Right ventricle myocardium superior (tissue), 1 donor: Measurements from ENCODE around the gene CAMK1D. TPM values are rescaled to one million over a fixed set of nuclear protein-coding genes. Genes with fewer than 3 reads are reported as not detected.
"Not testable (repeated sequence)": the region's sequence is repeated elsewhere in the genome, so short reads cannot be mapped to it uniquely, and the experiment has no call there.

Experiments
- ATAC-seq: fragments of 200-7000 bp; cut with Tn5 transposase; one replicate; pipeline ENCODE4 v1.9.1; 2020; ENCODE audit warnings: mild to moderate bottlenecking; ENCODE audit not compliant: poor library complexity
- DNase-seq: peaks from one replicate; pipeline ENCODE4 v3.0.0-alpha.2; 2020
- intact Hi-C: fragments of 100-400 bp; cut with DNase I; formaldehyde crosslinking; loops from one replicate; pipeline ENCODE4 v1.11.2; 2022
- total RNA-seq: library from RNA; stranded (reverse); fragmentation: NEBNext Ultra II Directional; extraction: Animal tissue kit (Norgen Biotek cat#: 25700); gene quantifications from one replicate; pipeline ENCODE4 v1.2.1, GENCODE V29; 2021
- donor health status: DM: no; HTN: yes; CAD: no; lungs with severe emphysema.

The CAMK1D gene
- total RNA-seq, 1 donor from 2014 or later = 6.5 TPM

DNA sequence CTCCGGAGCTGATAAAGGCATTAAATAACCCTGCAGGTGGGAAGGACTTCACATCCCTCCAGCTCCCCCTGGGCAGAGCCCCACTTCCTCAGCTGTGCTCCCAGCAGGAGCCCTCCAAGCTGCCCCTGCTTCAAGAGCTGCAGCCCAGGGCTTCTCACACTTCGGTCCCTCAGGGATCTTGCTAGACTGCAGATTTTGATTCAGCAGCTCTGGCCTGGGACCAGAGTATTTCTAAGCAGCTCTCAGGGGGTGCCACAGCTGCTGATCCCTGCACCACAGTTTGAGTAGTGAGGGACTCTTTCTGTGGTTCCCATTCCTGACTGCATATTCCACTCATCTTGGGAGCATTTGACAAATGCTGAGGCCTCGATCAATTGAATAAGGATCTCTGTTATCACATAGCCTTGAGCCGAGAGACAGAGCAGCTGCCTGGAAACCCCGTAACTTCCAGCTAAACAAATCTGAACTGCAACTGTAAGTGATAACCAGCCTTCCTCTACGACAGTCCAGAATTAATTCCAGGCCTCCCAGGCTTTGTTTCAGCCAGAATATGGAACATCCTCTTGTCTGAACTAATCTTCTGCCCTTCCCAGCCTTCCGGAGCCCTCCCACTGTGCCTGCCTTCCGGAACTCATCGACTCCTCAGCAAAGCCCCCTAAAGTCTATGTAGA, 490.7 kb downstream of the CAMK1D start:
- ATAC-seq = peak; percentile 53
- DNase-seq = no peak
- intact Hi-C loops = no loop called here

- no peak for ATAC-seq
- intact Hi-C loops = no loop called here
These were observed 492.1 kb downstream of the CAMK1D start for GRCh38 chr10:12841426-12841825.

GRCh38 chr10:12841826-12842225, 492.5 kb downstream of the CAMK1D start:
- DNase-seq (peak; percentile 53), ATAC-seq (no peak)
- intact Hi-C loops = no loop called here

More at GRCh38 chr10:12841426-12841825, 492.1 kb downstream of the CAMK1D start:
- no peak for DNase-seq

DNA sequence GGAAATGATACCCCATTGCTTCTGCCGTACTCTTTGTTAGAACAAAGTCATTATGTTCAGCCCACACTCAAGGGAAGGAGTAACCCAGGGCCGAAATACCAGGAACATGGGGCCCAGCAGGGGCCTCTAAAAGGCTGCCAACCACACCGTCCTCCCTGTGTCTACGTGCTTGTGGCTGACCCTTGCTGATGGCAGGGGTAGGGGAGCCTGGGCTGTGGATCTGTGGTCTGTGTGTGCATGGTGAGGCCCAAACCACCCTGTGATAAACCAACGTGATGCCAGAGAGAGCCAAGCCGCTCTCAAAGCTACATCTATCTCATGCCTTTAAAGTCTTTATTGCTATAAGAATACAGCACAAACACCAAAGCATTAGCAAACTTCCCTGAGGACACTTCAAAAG, 493.0 kb downstream of the CAMK1D start:
- ATAC-seq (no peak), DNase-seq (no peak)
- intact Hi-C loops = no loop called here

- ATAC-seq (no peak), DNase-seq (no peak)
- intact Hi-C loops = no loop called here
These were observed 494.1 kb downstream of the CAMK1D start for GRCh38 chr10:12843296-12843945.

GRCh38 chr10:12844811-12845483, 495.6 kb downstream of the CAMK1D start:
- DNase-seq (no peak), ATAC-seq (no peak)
- intact Hi-C loops = no loop called here

DNA sequence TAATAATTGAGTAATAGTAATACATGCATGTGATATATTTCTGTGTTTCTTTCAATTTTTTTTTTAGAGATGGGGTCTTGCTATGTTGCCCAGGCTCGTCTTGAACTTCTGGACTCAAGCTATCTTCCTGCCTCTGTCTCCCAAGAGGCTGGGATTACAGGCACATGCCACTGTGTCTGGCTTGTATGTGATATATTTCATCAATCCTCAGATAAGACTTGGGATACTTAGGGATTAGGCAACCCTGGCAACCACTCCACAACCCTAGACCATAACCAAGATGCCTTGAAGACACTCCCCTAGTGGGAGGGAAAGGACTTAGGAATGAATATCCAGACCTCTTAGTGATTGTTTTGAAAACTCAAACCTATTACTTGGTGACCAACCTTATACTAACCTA, 497.4 kb downstream of the CAMK1D start:
- intact Hi-C loops = no loop called here
- no peak for DNase-seq
- ATAC-seq = peak; percentile 52

GRCh38 chr10:12847361-12847975, 498.1 kb downstream of the CAMK1D start:
- intact Hi-C loops = no loop called here
- ATAC-seq (no peak), DNase-seq (no peak)

DNA sequence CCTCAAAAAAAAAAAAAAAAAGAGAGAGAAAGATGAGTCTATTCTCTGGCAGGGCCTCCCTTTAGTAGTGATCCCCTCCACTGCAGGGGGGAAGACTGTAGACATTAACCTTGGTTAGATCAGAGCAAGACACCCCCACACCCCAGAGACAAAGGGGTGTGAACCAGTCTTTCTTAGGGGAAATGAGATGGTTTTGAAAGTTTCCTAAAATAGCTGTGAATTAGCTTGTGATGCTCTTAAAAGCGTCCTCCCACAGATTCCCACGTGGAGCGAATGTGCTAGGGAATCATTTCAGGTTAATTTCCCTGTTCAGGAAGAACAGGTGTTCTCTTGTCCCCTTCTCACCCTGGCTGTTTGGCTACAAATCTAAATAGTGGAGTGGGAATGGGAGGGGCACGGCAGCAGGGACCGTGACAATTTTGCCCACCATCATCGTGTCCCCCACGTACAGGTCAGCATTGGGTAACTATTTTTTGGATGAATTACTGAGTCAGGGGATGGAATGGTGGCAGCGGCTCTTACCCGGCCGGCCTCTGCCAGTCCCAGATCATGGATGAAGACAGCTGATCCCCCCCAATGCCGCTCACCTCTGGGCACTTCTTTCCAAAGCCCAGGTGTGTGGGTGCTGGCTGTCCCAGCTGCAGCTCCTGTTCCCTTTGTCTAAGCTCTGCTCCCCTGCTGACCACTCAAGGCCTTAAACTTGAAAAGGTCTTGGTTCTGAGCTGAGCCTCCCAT, 499.3 kb downstream of the CAMK1D start:
- DNase-seq (no peak), ATAC-seq (no peak)
- intact Hi-C loops = no loop called here

GRCh38 chr10:12849319-12850181, 500.2 kb downstream of the CAMK1D start:
- intact Hi-C loops = no loop called here
- no peak for DNase-seq
- no peak for ATAC-seq

- ATAC-seq (no peak), DNase-seq (no peak)
- intact Hi-C loops = no loop called here
These were observed 503.3 kb downstream of the CAMK1D start for GRCh38 chr10:12852687-12853086.

DNA sequence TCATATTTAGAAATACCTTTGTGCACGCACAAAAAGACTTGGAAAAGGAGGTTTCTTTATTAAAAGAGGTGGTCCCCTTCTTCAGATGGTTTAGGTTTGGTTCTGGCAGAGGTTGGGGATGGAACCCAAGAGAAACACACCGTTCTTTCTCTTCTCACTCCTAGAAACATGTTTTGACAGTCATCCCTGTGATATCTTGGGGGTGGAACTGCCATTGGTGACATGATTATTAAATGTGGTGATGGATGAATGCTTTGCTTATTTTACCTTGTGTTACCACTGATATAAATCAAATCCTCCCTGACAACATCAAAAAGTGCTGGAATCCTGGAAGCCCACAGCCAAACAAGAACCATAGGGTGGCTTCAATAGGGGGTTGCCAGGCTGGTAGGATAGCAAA, 505.6 kb downstream of the CAMK1D start:
- intact Hi-C loops = no loop called here
- no peak for DNase-seq
- no peak for ATAC-seq

GRCh38 chr10:12862459-12862858, 513.1 kb downstream of the CAMK1D start:
- DNase-seq (no peak), ATAC-seq (no peak)
- intact Hi-C loops = no loop called here

- DNase-seq, intact Hi-C loops, ATAC-seq: not testable (repeated sequence)
These were observed 516.2 kb downstream of the CAMK1D start for GRCh38 chr10:12865515-12865914.

GRCh38 chr10:12868229-12868628, 518.9 kb downstream of the CAMK1D start:
- DNase-seq (no peak), ATAC-seq (no peak)
- intact Hi-C loops = no loop called here

DNA sequence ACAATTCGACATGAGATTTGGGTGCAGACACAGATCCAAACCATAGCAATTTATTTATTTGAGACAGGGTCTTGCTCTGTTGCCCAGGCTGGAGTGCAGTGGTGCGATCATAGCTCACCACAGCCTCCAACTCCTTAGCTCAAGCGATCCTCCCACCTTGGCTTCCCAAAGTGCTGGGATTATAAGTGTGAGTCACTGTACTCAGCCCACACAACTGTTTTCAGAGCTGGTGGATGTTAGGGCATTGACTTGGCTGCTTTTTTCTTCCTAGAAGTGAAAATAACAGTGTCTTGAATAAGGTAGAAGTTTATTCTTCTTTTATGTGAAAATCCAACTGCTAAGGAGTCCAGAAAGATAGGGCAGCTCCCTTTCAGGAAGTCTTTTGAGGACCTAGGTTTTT, 520.1 kb downstream of the CAMK1D start:
- intact Hi-C loops = no loop called here
- ATAC-seq (no peak), DNase-seq (no peak)

DNA sequence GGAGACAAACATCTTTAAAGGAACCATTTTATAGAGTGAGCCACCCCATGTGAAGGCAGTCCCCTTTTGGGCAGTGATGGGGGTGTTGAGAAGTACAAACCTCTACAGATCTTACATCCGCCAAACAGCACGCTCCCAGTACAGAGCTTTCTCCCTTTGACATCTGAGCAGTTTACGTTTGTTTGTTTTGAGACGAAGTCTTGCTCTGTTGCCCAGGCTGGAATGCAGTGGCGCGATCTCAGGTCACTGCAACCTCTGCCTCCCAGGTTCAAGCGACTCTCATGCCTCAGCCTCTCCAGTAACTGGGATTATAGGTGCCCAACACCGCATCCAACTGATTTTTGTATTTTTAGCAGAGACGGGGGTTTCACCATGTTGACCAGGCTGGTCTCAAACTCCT, 523.2 kb downstream of the CAMK1D start:
- intact Hi-C loops = no loop called here
- no peak for DNase-seq
- no peak for ATAC-seq

DNA sequence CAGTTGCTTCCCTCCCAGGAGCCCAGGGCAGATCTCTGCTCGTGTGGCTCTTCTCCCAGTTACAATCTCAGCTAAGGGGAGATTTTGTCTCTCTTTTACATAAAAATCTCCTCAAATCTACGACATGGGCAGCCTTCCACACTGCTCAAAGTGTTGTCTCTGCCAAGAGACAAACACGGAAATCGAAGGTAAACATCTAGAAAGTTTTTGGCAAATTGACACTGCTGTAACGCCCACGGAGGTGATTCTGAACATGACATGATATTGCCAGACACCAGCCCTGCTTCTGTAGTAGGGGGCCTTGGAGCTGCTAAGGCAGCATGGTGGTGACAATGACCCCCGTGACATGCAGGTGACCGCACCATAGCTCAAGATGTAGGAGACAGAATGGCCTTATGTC, 523.8 kb downstream of the CAMK1D start:
- no peak for ATAC-seq
- intact Hi-C loops = no loop called here
- DNase-seq = no peak
